ENCODE results near the gene NEB.

NEB gene

DNA sequence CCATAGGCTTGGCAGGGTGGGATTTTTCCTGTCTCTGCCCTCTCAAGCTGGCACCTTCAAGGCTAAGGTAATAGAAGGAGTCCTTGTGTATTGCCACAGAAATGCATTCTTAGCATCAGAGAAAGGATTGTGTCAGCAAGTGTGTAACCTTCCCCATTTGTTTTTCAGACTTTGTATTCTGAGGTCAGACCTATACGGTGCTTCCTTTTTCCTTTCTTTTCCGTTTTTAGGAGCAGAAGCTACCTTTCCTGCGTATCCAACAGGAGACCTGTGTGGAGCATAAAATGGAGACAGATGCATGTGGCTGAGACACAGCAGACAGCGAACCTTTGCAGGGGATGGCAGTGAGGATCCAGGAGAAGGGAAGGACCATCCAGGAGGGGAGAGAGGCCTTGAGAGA is 47.4 kb upstream of the NEB start:
- no peaks in the 10 kb centered on the region for H3K9me2 ChIP-seq (replicated peaks; ENCODE audit: low read depth, low read length)
- no peaks in the 10 kb centered on the region for H3K9me3 ChIP-seq (ENCODE audit: insufficient read depth, low read depth, low read length)
- H3K79me2 ChIP-seq (ENCODE audit: insufficient read depth, low read length): no peaks in the 10 kb centered on the region
- H3K4me1 ChIP-seq (ENCODE audit: insufficient read depth, low read length, poor library complexity, severe bottlenecking): peaks cover 4% of the 10 kb centered on the region
- TF ChIP-seq CTCF (conservative IDR thresholded peaks at IDR 0.05; ENCODE audit: low read length) (no peak), EZH2phosphoT487 (IDR thresholded peaks at IDR 0.05; ENCODE audit: borderline replicate concordance) (no peak)
- no peak overlapping the region for H2AFZ ChIP-seq (ENCODE audit: low read length)
- no peaks in the 10 kb centered on the region for H4K20me1 ChIP-seq (ENCODE audit: insufficient read depth, low read length, poor library complexity, severe bottlenecking)
- H3K4me3 ChIP-seq (ENCODE audit: low read length, poor library complexity, severe bottlenecking): no peak overlapping the region
- H3K4me2 ChIP-seq (ENCODE audit: low read depth, low read length, poor library complexity, severe bottlenecking): no peak overlapping the region
- no peaks in the 10 kb centered on the region for H3K27me3 ChIP-seq (ENCODE audit: insufficient read depth, low read length, poor library complexity, severe bottlenecking)
- H3K36me3 ChIP-seq (ENCODE audit: insufficient read depth, low read length): no peaks in the 10 kb centered on the region
- H3K9ac ChIP-seq (ENCODE audit: low read depth, low read length, poor library complexity, severe bottlenecking): no peak overlapping the region
- no peaks in the 10 kb centered on the region for H3F3A ChIP-seq (ENCODE audit: low read depth)

- no peaks in the 10 kb centered on the region for H3K79me2 ChIP-seq (ENCODE audit: insufficient read depth, low read length)
- peaks cover 4% of the 10 kb centered on the region for H3K4me1 ChIP-seq (ENCODE audit: insufficient read depth, low read length, poor library complexity, severe bottlenecking)
- H2AFZ ChIP-seq (ENCODE audit: low read length): no peak overlapping the region
- no peak overlapping the region for H3K9ac ChIP-seq (ENCODE audit: low read depth, low read length, poor library complexity, severe bottlenecking)
- no peak overlapping the region for H3K4me3 ChIP-seq (ENCODE audit: low read length, poor library complexity, severe bottlenecking)
- no peaks in the 10 kb centered on the region for H3F3A ChIP-seq (ENCODE audit: low read depth)
- H3K36me3 ChIP-seq (ENCODE audit: insufficient read depth, low read length): no peaks in the 10 kb centered on the region
- no peaks in the 10 kb centered on the region for H3K9me3 ChIP-seq (ENCODE audit: insufficient read depth, low read depth, low read length)
- no peak for TF ChIP-seq CTCF (conservative IDR thresholded peaks at IDR 0.05; ENCODE audit: low read length)
- no peak for TF ChIP-seq EZH2phosphoT487 (IDR thresholded peaks at IDR 0.05; ENCODE audit: borderline replicate concordance)
- no peak overlapping the region for H3K4me2 ChIP-seq (ENCODE audit: low read depth, low read length, poor library complexity, severe bottlenecking)
- H3K27me3 ChIP-seq (ENCODE audit: insufficient read depth, low read length, poor library complexity, severe bottlenecking): no peaks in the 10 kb centered on the region
- no peaks in the 10 kb centered on the region for H4K20me1 ChIP-seq (ENCODE audit: insufficient read depth, low read length, poor library complexity, severe bottlenecking)
- H3K9me2 ChIP-seq (replicated peaks; ENCODE audit: low read depth, low read length): no peaks in the 10 kb centered on the region
Measured at GRCh38 chr2:151780938-151781337, 46.7 kb upstream of the NEB start.

- Histone ChIP-seq H3K79me2 (ENCODE audit: insufficient read depth, low read length) (no peaks in the 10 kb centered on the region), H3K27me3 (ENCODE audit: insufficient read depth, low read length, poor library complexity, severe bottlenecking) (no peaks in the 10 kb centered on the region), H3F3A (ENCODE audit: low read depth) (no peaks in the 10 kb centered on the region), H3K4me1 (ENCODE audit: insufficient read depth, low read length, poor library complexity, severe bottlenecking) (peaks cover 3% of the 10 kb centered on the region), H2AFZ (ENCODE audit: low read length) (no peak overlapping the region), H3K4me3 (ENCODE audit: low read length, poor library complexity, severe bottlenecking) (no peak overlapping the region), H3K9me3 (ENCODE audit: insufficient read depth, low read depth, low read length) (no peaks in the 10 kb centered on the region), H3K9me2 (replicated peaks; ENCODE audit: low read depth, low read length) (no peaks in the 10 kb centered on the region), H3K9ac (ENCODE audit: low read depth, low read length, poor library complexity, severe bottlenecking) (no peak overlapping the region), H3K4me2 (ENCODE audit: low read depth, low read length, poor library complexity, severe bottlenecking) (no peak overlapping the region), H3K36me3 (ENCODE audit: insufficient read depth, low read length) (no peaks in the 10 kb centered on the region), H4K20me1 (ENCODE audit: insufficient read depth, low read length, poor library complexity, severe bottlenecking) (no peaks in the 10 kb centered on the region)
- TF ChIP-seq EZH2phosphoT487 (IDR thresholded peaks at IDR 0.05; ENCODE audit: borderline replicate concordance): no peak
- TF ChIP-seq CTCF (conservative IDR thresholded peaks at IDR 0.05; ENCODE audit: low read length): no peak
Measured at GRCh38 chr2:151777935-151778334, 43.7 kb upstream of the NEB start.

Measured in Loucy (cell line).